ENCODE results near the gene UST.

Gene UST

GRCh38 chr6:149049230-149049629 is 302.4 kb downstream of the UST start:
- Histone ChIP-seq H3K4me1 (ENCODE audit: control insufficient read depth in 2 of 2, insufficient read depth in 2 of 2, low read length in 2 of 2) (no peaks in the 10 kb centered on the region), H3K9ac (ENCODE audit: low read depth in 1 of 2, low read length in 2 of 2) (no peak overlapping the region)

GRCh38 chr6:149050160-149050559 is 303.3 kb downstream of the UST start:
- Histone ChIP-seq H3K4me3 (ENCODE audit: low read length in 2 of 2) (no peak overlapping the region), H3K9me3 (ENCODE audit: control insufficient read depth in 2 of 2, low read length in 2 of 2) (no peaks in the 10 kb centered on the region), H3K27ac (ENCODE audit: low read depth in 2 of 2, low read length in 2 of 2) (no peak overlapping the region), H3K9ac (ENCODE audit: low read depth in 1 of 2, low read length in 2 of 2) (no peak overlapping the region), H3K27me3 (ENCODE audit: control insufficient read depth in 2 of 2, insufficient read depth in 2 of 2, low read length in 2 of 2) (no peaks in the 10 kb centered on the region), H3K4me1 (ENCODE audit: control insufficient read depth in 2 of 2, insufficient read depth in 2 of 2, low read length in 2 of 2) (no peaks in the 10 kb centered on the region), H3K36me3 (ENCODE audit: control insufficient read depth in 2 of 2, insufficient read depth in 2 of 2, low read length in 2 of 2) (no peaks in the 10 kb centered on the region)

More at GRCh38 chr6:149049230-149049629, 302.4 kb downstream of the UST start:
- H3K27me3 ChIP-seq (ENCODE audit: control insufficient read depth in 2 of 2, insufficient read depth in 2 of 2, low read length in 2 of 2), result no peaks in the 10 kb centered on the region
- no peaks in the 10 kb centered on the region for H3K36me3 ChIP-seq (ENCODE audit: control insufficient read depth in 2 of 2, insufficient read depth in 2 of 2, low read length in 2 of 2)
- H3K4me3 ChIP-seq (ENCODE audit: low read length in 2 of 2), result no peak overlapping the region
- no peaks in the 10 kb centered on the region for H3K9me3 ChIP-seq (ENCODE audit: control insufficient read depth in 2 of 2, low read length in 2 of 2)
- H3K27ac ChIP-seq (ENCODE audit: low read depth in 2 of 2, low read length in 2 of 2), result no peak overlapping the region

GRCh38 chr6:149052350-149053106 is 305.7 kb downstream of the UST start:
- Histone ChIP-seq H3K27me3 (ENCODE audit: control insufficient read depth in 2 of 2, insufficient read depth in 2 of 2, low read length in 2 of 2) (no peaks in the 10 kb centered on the region), H3K9ac (ENCODE audit: low read depth in 1 of 2, low read length in 2 of 2) (no peak overlapping the region), H3K27ac (ENCODE audit: low read depth in 2 of 2, low read length in 2 of 2) (no peak overlapping the region), H3K4me3 (ENCODE audit: low read length in 2 of 2) (no peak overlapping the region), H3K9me3 (ENCODE audit: control insufficient read depth in 2 of 2, low read length in 2 of 2) (no peaks in the 10 kb centered on the region), H3K4me1 (ENCODE audit: control insufficient read depth in 2 of 2, insufficient read depth in 2 of 2, low read length in 2 of 2) (peaks cover 0 to 4% of the 10 kb centered on the region in 2 donors), H3K36me3 (ENCODE audit: control insufficient read depth in 2 of 2, insufficient read depth in 2 of 2, low read length in 2 of 2) (no peaks in the 10 kb centered on the region)

- H3K9ac ChIP-seq (ENCODE audit: low read depth in 1 of 2, low read length in 2 of 2), result no peak overlapping the region
- peaks cover 2 to 4% of the 10 kb centered on the region in 2 donors for H3K4me1 ChIP-seq (ENCODE audit: control insufficient read depth in 2 of 2, insufficient read depth in 2 of 2, low read length in 2 of 2)
- no peaks in the 10 kb centered on the region for H3K36me3 ChIP-seq (ENCODE audit: control insufficient read depth in 2 of 2, insufficient read depth in 2 of 2, low read length in 2 of 2)
- no peaks in the 10 kb centered on the region for H3K9me3 ChIP-seq (ENCODE audit: control insufficient read depth in 2 of 2, low read length in 2 of 2)
- no peaks in the 10 kb centered on the region for H3K27me3 ChIP-seq (ENCODE audit: control insufficient read depth in 2 of 2, insufficient read depth in 2 of 2, low read length in 2 of 2)
- no peak overlapping the region for H3K4me3 ChIP-seq (ENCODE audit: low read length in 2 of 2)
- no peak overlapping the region for H3K27ac ChIP-seq (ENCODE audit: low read depth in 2 of 2, low read length in 2 of 2)
Measured at GRCh38 chr6:149053848-149054558, 307.2 kb downstream of the UST start.

- H3K27me3 ChIP-seq (ENCODE audit: control insufficient read depth in 2 of 2, insufficient read depth in 2 of 2, low read length in 2 of 2), result no peaks in the 10 kb centered on the region
- H3K9me3 ChIP-seq (ENCODE audit: control insufficient read depth in 2 of 2, low read length in 2 of 2), result no peaks in the 10 kb centered on the region
- no peak overlapping the region for H3K4me3 ChIP-seq (ENCODE audit: low read length in 2 of 2)
- H3K36me3 ChIP-seq (ENCODE audit: control insufficient read depth in 2 of 2, insufficient read depth in 2 of 2, low read length in 2 of 2), result no peaks in the 10 kb centered on the region
- peaks cover 7 to 9% of the 10 kb centered on the region in 2 donors for H3K4me1 ChIP-seq (ENCODE audit: control insufficient read depth in 2 of 2, insufficient read depth in 2 of 2, low read length in 2 of 2)
- H3K27ac ChIP-seq (ENCODE audit: low read depth in 2 of 2, low read length in 2 of 2), result no peak overlapping the region
- no peak overlapping the region for H3K9ac ChIP-seq (ENCODE audit: low read depth in 1 of 2, low read length in 2 of 2)
Measured at GRCh38 chr6:149054559-149055194, 307.8 kb downstream of the UST start.

- Histone ChIP-seq H3K27me3 (ENCODE audit: control insufficient read depth in 2 of 2, insufficient read depth in 2 of 2, low read length in 2 of 2) (no peaks in the 10 kb centered on the region), H3K4me1 (ENCODE audit: control insufficient read depth in 2 of 2, insufficient read depth in 2 of 2, low read length in 2 of 2) (peaks cover 11 to 12% of the 10 kb centered on the region in 2 donors), H3K36me3 (ENCODE audit: control insufficient read depth in 2 of 2, insufficient read depth in 2 of 2, low read length in 2 of 2) (no peaks in the 10 kb centered on the region)
Measured at GRCh38 chr6:149055195-149055899, 308.5 kb downstream of the UST start.

GRCh38 chr6:149056777-149057463 is 310.1 kb downstream of the UST start:
- Histone ChIP-seq H3K36me3 (ENCODE audit: control insufficient read depth in 2 of 2, insufficient read depth in 2 of 2, low read length in 2 of 2) (no peaks in the 10 kb centered on the region), H3K27ac (ENCODE audit: low read depth in 2 of 2, low read length in 2 of 2) (no peak overlapping the region), H3K9ac (ENCODE audit: low read depth in 1 of 2, low read length in 2 of 2) (no peak overlapping the region), H3K4me1 (ENCODE audit: control insufficient read depth in 2 of 2, insufficient read depth in 2 of 2, low read length in 2 of 2) (peaks cover 20 to 27% of the 10 kb centered on the region in 2 donors), H3K27me3 (ENCODE audit: control insufficient read depth in 2 of 2, insufficient read depth in 2 of 2, low read length in 2 of 2) (no peaks in the 10 kb centered on the region), H3K4me3 (ENCODE audit: low read length in 2 of 2) (no peak overlapping the region), H3K9me3 (ENCODE audit: control insufficient read depth in 2 of 2, low read length in 2 of 2) (no peaks in the 10 kb centered on the region)

More at GRCh38 chr6:149055195-149055899, 308.5 kb downstream of the UST start:
- no peak overlapping the region for H3K4me3 ChIP-seq (ENCODE audit: low read length in 2 of 2)
- no peaks in the 10 kb centered on the region for H3K9me3 ChIP-seq (ENCODE audit: control insufficient read depth in 2 of 2, low read length in 2 of 2)
- no peak overlapping the region for H3K27ac ChIP-seq (ENCODE audit: low read depth in 2 of 2, low read length in 2 of 2)
- H3K9ac ChIP-seq (ENCODE audit: low read depth in 1 of 2, low read length in 2 of 2), result no peak overlapping the region

GRCh38 chr6:149057464-149057840 is 310.6 kb downstream of the UST start:
- Histone ChIP-seq H3K36me3 (ENCODE audit: control insufficient read depth in 2 of 2, insufficient read depth in 2 of 2, low read length in 2 of 2) (no peaks in the 10 kb centered on the region), H3K27ac (ENCODE audit: low read depth in 2 of 2, low read length in 2 of 2) (no peak overlapping the region), H3K9me3 (ENCODE audit: control insufficient read depth in 2 of 2, low read length in 2 of 2) (no peaks in the 10 kb centered on the region), H3K9ac (ENCODE audit: low read depth in 1 of 2, low read length in 2 of 2) (no peak overlapping the region), H3K27me3 (ENCODE audit: control insufficient read depth in 2 of 2, insufficient read depth in 2 of 2, low read length in 2 of 2) (no peaks in the 10 kb centered on the region), H3K4me3 (ENCODE audit: low read length in 2 of 2) (no peak overlapping the region), H3K4me1 (ENCODE audit: control insufficient read depth in 2 of 2, insufficient read depth in 2 of 2, low read length in 2 of 2) (peaks cover 20 to 27% of the 10 kb centered on the region in 2 donors)

GRCh38 chr6:149059557-149059956 is 312.7 kb downstream of the UST start:
- Histone ChIP-seq H3K4me3 (ENCODE audit: low read length in 2 of 2) (no peak overlapping the region), H3K36me3 (ENCODE audit: control insufficient read depth in 2 of 2, insufficient read depth in 2 of 2, low read length in 2 of 2) (no peaks in the 10 kb centered on the region), H3K9ac (ENCODE audit: low read depth in 1 of 2, low read length in 2 of 2) (no peak overlapping the region), H3K27me3 (ENCODE audit: control insufficient read depth in 2 of 2, insufficient read depth in 2 of 2, low read length in 2 of 2) (no peaks in the 10 kb centered on the region), H3K27ac (ENCODE audit: low read depth in 2 of 2, low read length in 2 of 2) (no peak overlapping the region), H3K9me3 (ENCODE audit: control insufficient read depth in 2 of 2, low read length in 2 of 2) (no peaks in the 10 kb centered on the region), H3K4me1 (ENCODE audit: control insufficient read depth in 2 of 2, insufficient read depth in 2 of 2, low read length in 2 of 2) (peaks cover 20 to 27% of the 10 kb centered on the region in 2 donors)

All from mucosa of rectum (tissue), 2 donors.